ENCODE results near the gene MED13L. TPM values are rescaled to one million over a fixed set of nuclear protein-coding genes. Genes with fewer than 3 reads are reported as not detected.

MED13L gene
- total RNA-seq, 1 experiment from 2014 or later = 32.1 TPM

- no peak for DNase-seq (ENCODE audit: extremely low read depth, low read depth)
Measured at GRCh38 chr12:116104167-116104767, 173.2 kb downstream of the MED13L start.

- no peak for DNase-seq (ENCODE audit: extremely low read depth, low read depth)
Measured at GRCh38 chr12:116101991-116102390, 175.5 kb downstream of the MED13L start.

- DNase-seq (ENCODE audit: extremely low read depth, low read depth) = no peak
Measured at GRCh38 chr12:116099652-116100432, 177.7 kb downstream of the MED13L start.

GRCh38 chr12:116096874-116097273 is 180.6 kb downstream of the MED13L start:
- DNase-seq (ENCODE audit: extremely low read depth, low read depth) = no peak

- DNase-seq (ENCODE audit: extremely low read depth, low read depth) = no peak
Measured at GRCh38 chr12:116094475-116094874, 183.0 kb downstream of the MED13L start.

GRCh38 chr12:116093915-116094314 is 183.6 kb downstream of the MED13L start:
- no peak for DNase-seq (ENCODE audit: extremely low read depth, low read depth)

GRCh38 chr12:116092776-116093175 is 184.7 kb downstream of the MED13L start:
- no peak for DNase-seq (ENCODE audit: extremely low read depth, low read depth)

GRCh38 chr12:116092162-116092561 is 185.3 kb downstream of the MED13L start:
- no peak for DNase-seq (ENCODE audit: extremely low read depth, low read depth)

GRCh38 chr12:116091579-116091978 is 185.9 kb downstream of the MED13L start:
- DNase-seq (ENCODE audit: extremely low read depth, low read depth) = no peak

GRCh38 chr12:116090516-116090915 is 187.0 kb downstream of the MED13L start:
- no peak for DNase-seq (ENCODE audit: extremely low read depth, low read depth)

- no peak for DNase-seq (ENCODE audit: extremely low read depth, low read depth)
Measured at GRCh38 chr12:116089080-116089479, 188.4 kb downstream of the MED13L start.

GRCh38 chr12:116087962-116088361 is 189.5 kb downstream of the MED13L start:
- no peak for DNase-seq (ENCODE audit: extremely low read depth, low read depth)

- no peak for DNase-seq (ENCODE audit: extremely low read depth, low read depth)
Measured at GRCh38 chr12:116087399-116087798, 190.1 kb downstream of the MED13L start.

- DNase-seq (ENCODE audit: extremely low read depth, low read depth) = no peak
Measured at GRCh38 chr12:116080415-116080814, 197.1 kb downstream of the MED13L start.

- no peak for DNase-seq (ENCODE audit: extremely low read depth, low read depth)
Measured at GRCh38 chr12:116078396-116078795, 199.1 kb downstream of the MED13L start.

- no peak for DNase-seq (ENCODE audit: extremely low read depth, low read depth)
Measured at GRCh38 chr12:116077431-116077830, 200.1 kb downstream of the MED13L start.

- DNase-seq (ENCODE audit: extremely low read depth, low read depth) = no peak
Measured at GRCh38 chr12:116076399-116076798, 201.1 kb downstream of the MED13L start.

GRCh38 chr12:116074686-116075085 is 202.8 kb downstream of the MED13L start:
- no peak for DNase-seq (ENCODE audit: extremely low read depth, low read depth)

GRCh38 chr12:116071555-116072230 is 205.8 kb downstream of the MED13L start:
- DNase-seq (ENCODE audit: extremely low read depth, low read depth) = no peak

- DNase-seq (ENCODE audit: extremely low read depth, low read depth) = no peak
Measured at GRCh38 chr12:116070444-116070843, 207.0 kb downstream of the MED13L start.

GRCh38 chr12:116069943-116070342 is 207.6 kb downstream of the MED13L start:
- DNase-seq (ENCODE audit: extremely low read depth, low read depth) = no peak

GRCh38 chr12:116068853-116069252 is 208.6 kb downstream of the MED13L start:
- DNase-seq (ENCODE audit: extremely low read depth, low read depth) = no peak
